ENCODE data around the gene ATP6V1B1. TPM values are rescaled to one million over a fixed set of nuclear protein-coding genes. Genes with fewer than 3 reads are reported as not detected.
A peak's percentile ranks its signal among the peaks of the same experiment; 100 is the strongest.

ATP6V1B1 gene
- polyA plus RNA-seq, 3 donors = not detected

GRCh38 chr2:70978341-70979179, 42.9 kb downstream of the ATP6V1B1 start, which contains the start of gene ANKRD53:
TSS of gene ANKRD53 (plus strand) at chr2:70978630. CDS start at chr2:70978646, 16 bp downstream.
- peaks cover 11 to 20% of the 10 kb centered on the region in 2 donors for H3K36me3 Mint-ChIP-seq
- TF ChIP-seq, protein P1, sequence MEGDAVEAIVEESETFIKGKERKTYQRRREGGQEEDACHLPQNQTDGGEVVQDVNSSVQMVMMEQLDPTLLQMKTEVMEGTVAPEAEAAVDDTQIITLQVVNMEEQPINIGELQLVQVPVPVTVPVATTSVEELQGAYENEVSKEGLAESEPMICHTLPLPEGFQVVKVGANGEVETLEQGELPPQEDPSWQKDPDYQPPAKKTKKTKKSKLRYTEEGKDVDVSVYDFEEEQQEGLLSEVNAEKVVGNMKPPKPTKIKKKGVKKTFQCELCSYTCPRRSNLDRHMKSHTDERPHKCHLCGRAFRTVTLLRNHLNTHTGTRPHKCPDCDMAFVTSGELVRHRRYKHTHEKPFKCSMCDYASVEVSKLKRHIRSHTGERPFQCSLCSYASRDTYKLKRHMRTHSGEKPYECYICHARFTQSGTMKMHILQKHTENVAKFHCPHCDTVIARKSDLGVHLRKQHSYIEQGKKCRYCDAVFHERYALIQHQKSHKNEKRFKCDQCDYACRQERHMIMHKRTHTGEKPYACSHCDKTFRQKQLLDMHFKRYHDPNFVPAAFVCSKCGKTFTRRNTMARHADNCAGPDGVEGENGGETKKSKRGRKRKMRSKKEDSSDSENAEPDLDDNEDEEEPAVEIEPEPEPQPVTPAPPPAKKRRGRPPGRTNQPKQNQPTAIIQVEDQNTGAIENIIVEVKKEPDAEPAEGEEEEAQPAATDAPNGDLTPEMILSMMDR (IDR thresholded peaks at IDR 0.05) = no peak
- Histone ChIP-seq H3K9me3 (replicated peaks in 1 of 2; ENCODE audit: control insufficient read depth in 1 of 2, insufficient read depth in 1 of 2, low read length in 2 of 2) (no peaks in the 10 kb centered on the region), H3K79me2 (ENCODE audit: insufficient read depth, low read length) (no peaks in the 10 kb centered on the region), H4K20me1 (ENCODE audit: insufficient read depth, low read length) (no peaks in the 10 kb centered on the region), H3K36me3 (replicated peaks in 1 of 2; ENCODE audit: control insufficient read depth in 1 of 2, insufficient read depth in 2 of 2, low read length in 2 of 2) (no peaks in the 10 kb centered on the region), H3K27ac (ENCODE audit: low read depth in 1 of 2, low read length in 2 of 2) (peak within 1 kb of the TSS; percentile 70 to 88), H3K4me1 (ENCODE audit: control insufficient read depth in 1 of 2, insufficient read depth in 2 of 2, low read length in 2 of 2) (peaks cover 18 to 24% of the 10 kb centered on the region in 2 donors), H3K4me2 (replicated peaks; ENCODE audit: extremely low read depth, low read length, poor library complexity, severe bottlenecking) (peak within 1 kb of the TSS; percentile 80), H3K4me3 (replicated peaks in 1 of 3; ENCODE audit: low read depth in 2 of 3, low read length in 3 of 3) (peak within 1 kb of the TSS; percentile 82 to 99 (median 87)), H3K27me3 (ENCODE audit: control insufficient read depth in 2 of 2, insufficient read depth in 2 of 2, low read length in 2 of 2) (peaks cover 2 to 18% of the 10 kb centered on the region in 2 donors), H3K9ac (ENCODE audit: insufficient read depth, low read length, poor library complexity, severe bottlenecking) (peak within 1 kb of the TSS; percentile 69), H2AFZ (ENCODE audit: insufficient read depth, low read depth, low read length, poor library complexity, severe bottlenecking) (peak within 1 kb of the TSS; percentile 89)
- H3K4me3 Mint-ChIP-seq = peak within 1 kb of the TSS; percentile 86 to 94
- 3% methylated on average over 67 of the region's 67 CpGs for WGBS (ENCODE audit: insufficient coverage)
- H3K27me3 Mint-ChIP-seq (ENCODE audit: low read depth in 3 of 3) = peaks cover 13 to 32% (median 16%) of the 10 kb centered on the region in 3 donors
- H3K4me1 Mint-ChIP-seq = peaks cover 16% of the 10 kb centered on the region
- intact Hi-C loops (cut with micrococcal nuclease) = no loop called here
- DNase-seq = peak in 2 of 3 donors; percentile 20 to 26
- peak within 1 kb of the TSS; percentile 53 to 93 (median 90) for H3K27ac Mint-ChIP-seq
- H3K9me3 Mint-ChIP-seq = no peaks in the 10 kb centered on the region

- TF ChIP-seq, protein P1 (IDR thresholded peaks at IDR 0.05) = no peak
- H2AFZ ChIP-seq (ENCODE audit: insufficient read depth, low read depth, low read length, poor library complexity, severe bottlenecking) = peak overlapping the region; percentile 89
- intact Hi-C loops (cut with micrococcal nuclease) = no loop called here
- peaks cover 4% of the 10 kb centered on the region for H4K20me1 ChIP-seq (ENCODE audit: insufficient read depth, low read length)
- H3K4me3 ChIP-seq (replicated peaks in 1 of 3; ENCODE audit: low read depth in 2 of 3, low read length in 3 of 3) = peak overlapping the region in 1 of 3 experiments; percentile 87
- Mint-ChIP-seq H3K4me3 (peak overlapping the region; percentile 53 to 74), H3K27ac (no peak overlapping the region), H3K9me3 (no peaks in the 10 kb centered on the region), H3K36me3 (peaks cover 14 to 26% of the 10 kb centered on the region in 2 donors), H3K4me1 (peaks cover 16% of the 10 kb centered on the region), H3K27me3 (ENCODE audit: low read depth in 3 of 3) (peaks cover 13 to 32% (median 16%) of the 10 kb centered on the region in 3 donors)
- H3K9ac ChIP-seq (ENCODE audit: insufficient read depth, low read length, poor library complexity, severe bottlenecking) = peak overlapping the region; percentile 63
- H3K27me3 ChIP-seq (ENCODE audit: control insufficient read depth in 2 of 2, insufficient read depth in 2 of 2, low read length in 2 of 2) = peaks cover 2 to 18% of the 10 kb centered on the region in 2 donors
- peak overlapping the region; percentile 80 for H3K4me2 ChIP-seq (replicated peaks; ENCODE audit: extremely low read depth, low read length, poor library complexity, severe bottlenecking)
- no peak overlapping the region for H3K27ac ChIP-seq (ENCODE audit: low read depth in 1 of 2, low read length in 2 of 2)
- no peaks in the 10 kb centered on the region for H3K36me3 ChIP-seq (replicated peaks in 1 of 2; ENCODE audit: control insufficient read depth in 1 of 2, insufficient read depth in 2 of 2, low read length in 2 of 2)
- peaks cover 18 to 24% of the 10 kb centered on the region in 2 donors for H3K4me1 ChIP-seq (ENCODE audit: control insufficient read depth in 1 of 2, insufficient read depth in 2 of 2, low read length in 2 of 2)
- no peaks in the 10 kb centered on the region for H3K79me2 ChIP-seq (ENCODE audit: insufficient read depth, low read length)
- WGBS (ENCODE audit: insufficient coverage) = 32% methylated on average over 15 of the region's 19 CpGs
- H3K9me3 ChIP-seq (replicated peaks in 1 of 2; ENCODE audit: control insufficient read depth in 1 of 2, insufficient read depth in 1 of 2, low read length in 2 of 2) = no peaks in the 10 kb centered on the region
- DNase-seq = no peak
Measured at GRCh38 chr2:70979180-70979488, 43.4 kb downstream of the ATP6V1B1 start.
